ENCODE data around the gene LILRA6.

DNA sequence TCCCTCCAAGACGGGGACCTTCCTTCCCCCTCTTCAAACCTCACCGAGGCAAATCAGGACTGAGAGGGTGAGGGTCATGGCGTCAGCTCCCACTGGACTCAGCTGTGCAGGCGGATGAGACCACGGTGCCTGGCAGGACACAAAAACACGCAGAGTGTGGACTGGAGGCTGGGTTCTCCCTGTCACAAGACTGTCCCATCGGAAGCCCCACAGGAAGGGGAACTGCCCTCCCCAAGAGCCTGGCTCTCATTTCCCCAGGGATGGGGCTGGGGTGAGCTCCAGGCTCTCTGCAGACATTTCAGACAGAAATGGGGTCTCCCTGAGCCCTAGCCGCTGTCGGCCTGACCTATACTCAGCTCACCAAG, 14.5 kb upstream of the LILRA6 start, which contains the start of gene LILRB5:
- no peak for TF ChIP-seq POLR2A (IDR thresholded peaks at IDR 0.05; ENCODE audit: low read length)
- TF ChIP-seq GATA1 (IDR thresholded peaks at IDR 0.05; ENCODE audit: low read depth, low read length), result no peak
